HG03066 (cell line): ENCODE measurements around the gene CDKN1C.

Source experiments
- ATAC-seq: cut with Tn5 transposase; IDR thresholded peaks from one replicate; pipeline ENCODE4 v1.9.1; 2021; ENCODE audit warnings: low read depth; ENCODE audit not compliant: unreplicated experiment

CDKN1C gene

DNA sequence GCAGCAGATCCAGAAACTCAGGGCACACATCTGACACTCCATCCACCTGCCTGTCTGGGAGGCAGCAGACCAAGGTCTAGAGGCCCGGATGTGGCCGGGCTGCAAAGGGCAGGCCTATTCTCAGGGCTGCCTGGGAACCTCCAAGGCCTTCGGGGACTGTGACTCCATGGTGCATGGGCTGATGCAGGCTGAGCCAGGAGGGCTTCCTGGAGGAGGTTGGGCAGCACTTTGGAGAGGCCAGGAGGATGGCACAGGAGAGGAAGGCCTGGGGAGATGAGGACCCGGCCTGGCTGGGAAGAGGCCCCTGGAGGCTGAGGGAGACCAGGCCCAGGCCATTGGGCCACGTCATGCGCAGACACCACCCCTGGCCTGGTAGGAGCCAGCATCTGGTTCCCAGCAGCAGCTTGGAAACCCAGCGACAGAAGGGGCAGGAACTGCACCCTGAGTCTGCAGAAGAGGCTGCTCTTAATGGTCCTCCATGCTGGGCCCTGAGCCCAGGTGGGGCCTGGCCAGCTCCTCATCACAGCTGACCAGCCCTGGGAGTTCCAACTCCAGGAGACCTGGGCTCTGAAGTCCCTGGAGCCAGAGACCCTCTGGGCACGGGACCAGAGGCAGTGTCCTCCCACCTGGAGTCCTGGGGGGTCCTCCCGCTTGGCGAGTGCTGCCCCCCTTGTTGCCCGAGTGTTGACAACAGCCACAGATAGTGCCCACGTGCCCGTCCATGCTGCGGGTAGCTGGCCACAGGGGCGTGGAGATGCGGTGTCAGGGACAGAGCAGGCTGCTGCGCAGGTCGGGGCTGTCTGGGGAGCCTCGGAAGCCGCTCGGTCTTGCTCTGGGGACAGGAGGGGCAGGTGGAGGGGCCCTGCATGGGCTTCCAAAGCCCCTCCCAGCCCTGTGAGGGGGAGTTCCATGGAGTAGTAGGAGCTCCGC lies 38.1 kb upstream of the CDKN1C start:
- no peak for ATAC-seq

DNA sequence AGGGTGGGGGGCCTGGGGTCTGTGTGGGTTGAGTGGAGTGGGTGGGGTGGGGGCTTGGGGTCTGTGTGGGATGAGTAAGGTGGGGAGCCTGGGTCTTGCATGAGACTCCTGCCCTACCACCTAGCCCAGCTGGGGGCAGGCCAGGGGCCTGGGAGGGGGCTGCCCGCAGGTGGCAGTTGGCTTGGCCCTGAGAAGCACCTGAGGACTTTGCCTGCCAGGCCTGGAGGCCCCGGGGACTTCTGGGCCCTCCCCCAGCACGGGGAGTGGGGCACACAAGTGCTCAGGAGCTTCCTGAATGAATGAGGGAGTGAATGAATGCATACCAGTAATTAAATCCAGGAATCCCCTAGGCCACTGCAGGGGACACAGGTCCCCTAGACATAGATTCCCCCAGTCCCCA lies 37.1 kb upstream of the CDKN1C start:
- ATAC-seq = no peak

DNA sequence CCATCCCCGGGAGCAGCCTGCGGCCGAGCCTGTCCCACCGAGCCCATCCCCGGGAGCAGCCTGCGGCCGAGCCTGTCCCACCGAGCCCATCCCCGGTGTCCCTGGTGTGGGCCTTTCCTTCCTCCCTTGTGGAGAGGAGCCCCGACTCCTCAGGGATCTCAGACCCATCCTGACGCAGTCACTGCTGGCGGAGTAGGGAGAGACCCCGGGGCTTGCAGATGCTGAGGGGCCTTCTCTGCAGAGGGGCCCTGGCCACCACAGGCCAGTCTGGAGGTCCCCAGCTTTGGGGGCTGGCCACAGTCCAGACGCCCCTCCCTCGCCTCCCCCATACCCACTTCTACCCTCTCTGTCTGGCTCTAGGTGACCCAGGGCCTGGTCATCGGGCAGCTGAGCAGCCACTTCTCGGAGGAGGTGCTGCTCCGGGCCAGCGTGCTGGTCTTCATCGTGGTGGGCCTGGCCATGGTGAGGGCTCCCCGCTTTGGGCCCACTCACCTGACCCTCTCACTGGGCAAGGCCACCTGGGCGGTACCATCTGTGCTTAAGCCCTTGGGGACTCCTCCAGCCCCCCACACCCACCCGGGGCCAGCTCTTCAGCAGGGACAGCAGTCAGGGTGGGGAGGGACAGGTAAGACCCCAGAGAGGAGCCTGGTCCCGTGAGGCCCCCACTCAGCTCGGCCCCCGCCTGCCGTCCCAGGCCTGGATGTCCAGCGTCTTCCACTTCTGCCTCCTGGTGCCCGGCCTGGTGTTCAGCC lies 36.3 kb upstream of the CDKN1C start:
- ATAC-seq = no peak

DNA sequence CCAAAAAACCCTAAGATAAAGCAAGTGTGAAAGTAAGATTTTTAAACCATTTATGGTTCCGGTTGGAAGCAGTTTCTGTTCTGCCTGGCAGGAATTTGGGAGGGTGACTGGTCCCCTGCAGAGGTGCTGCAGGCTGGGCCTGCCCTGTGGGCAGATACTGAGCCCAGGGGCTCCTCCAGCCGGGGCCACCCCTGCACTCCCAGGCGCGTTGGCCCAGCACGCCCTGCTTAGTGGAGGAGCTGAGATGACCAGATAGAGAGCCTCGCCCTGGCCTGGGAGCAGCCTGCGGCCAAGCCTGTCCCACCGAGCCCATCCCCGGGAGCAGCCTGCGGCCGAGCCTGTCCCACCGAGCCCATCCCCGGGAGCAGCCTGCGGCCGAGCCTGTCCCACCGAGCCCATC lies 35.7 kb upstream of the CDKN1C start:
- ATAC-seq = no peak

DNA sequence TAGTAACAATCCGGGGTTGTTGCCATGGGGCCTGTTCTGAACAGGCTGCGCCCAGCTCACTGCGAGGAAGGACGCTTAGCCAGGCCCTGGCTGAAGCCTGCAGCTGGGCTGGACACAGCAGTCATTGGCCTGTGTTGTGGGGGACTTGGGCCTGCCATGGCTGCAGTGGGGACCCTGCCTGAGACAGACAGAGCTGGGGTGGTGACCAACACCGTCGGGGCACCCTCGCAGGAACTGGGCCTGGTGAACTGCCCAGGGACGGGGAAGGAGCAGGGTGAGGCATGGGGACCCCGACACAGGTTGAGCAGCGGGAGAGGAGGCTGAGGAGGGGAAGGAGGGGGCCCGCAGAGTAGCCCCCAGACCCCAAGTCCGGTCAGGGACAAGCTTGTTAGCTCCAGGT lies 34.8 kb upstream of the CDKN1C start:
- ATAC-seq = no peak

DNA sequence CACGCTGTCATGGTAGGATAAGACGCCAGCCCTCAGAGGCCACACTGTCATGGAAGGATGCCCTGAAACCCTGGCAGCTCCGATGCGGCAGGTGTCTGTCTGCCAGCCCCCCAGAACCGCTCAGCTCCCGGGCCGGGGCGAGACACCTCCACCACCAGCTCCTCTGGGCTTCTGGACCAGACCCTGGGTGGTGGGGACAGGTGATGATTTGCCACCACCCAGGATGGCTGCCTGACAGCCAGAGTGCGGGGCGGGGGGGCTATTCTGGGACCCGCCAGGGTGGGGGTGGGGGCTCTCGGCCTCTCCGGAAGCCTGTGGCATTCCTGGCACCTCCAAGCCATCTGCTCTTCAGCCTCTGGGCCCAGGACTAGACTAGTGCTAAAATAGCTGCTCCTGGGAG lies 34.3 kb upstream of the CDKN1C start:
- no peak for ATAC-seq

DNA sequence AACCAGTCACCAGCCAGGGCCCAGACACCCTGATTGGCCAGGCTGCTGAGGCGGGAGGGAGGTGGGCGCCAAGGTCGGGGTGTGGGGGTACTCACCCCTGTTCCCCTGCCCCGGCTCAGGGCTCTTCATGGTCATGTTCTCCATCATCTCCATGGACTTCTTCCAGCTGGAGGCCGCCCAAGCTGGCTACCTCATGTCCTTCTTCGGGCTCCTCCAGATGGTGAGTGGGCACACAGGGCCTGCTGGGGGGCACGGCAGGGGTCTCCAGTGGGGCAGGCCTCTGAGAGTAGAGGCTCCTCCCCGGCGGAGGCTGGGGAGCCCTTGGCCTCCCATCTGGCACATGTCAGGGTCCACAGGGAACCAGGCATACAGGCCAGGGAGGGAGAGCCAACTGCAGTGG lies 33.6 kb upstream of the CDKN1C start:
- no peak for ATAC-seq

DNA sequence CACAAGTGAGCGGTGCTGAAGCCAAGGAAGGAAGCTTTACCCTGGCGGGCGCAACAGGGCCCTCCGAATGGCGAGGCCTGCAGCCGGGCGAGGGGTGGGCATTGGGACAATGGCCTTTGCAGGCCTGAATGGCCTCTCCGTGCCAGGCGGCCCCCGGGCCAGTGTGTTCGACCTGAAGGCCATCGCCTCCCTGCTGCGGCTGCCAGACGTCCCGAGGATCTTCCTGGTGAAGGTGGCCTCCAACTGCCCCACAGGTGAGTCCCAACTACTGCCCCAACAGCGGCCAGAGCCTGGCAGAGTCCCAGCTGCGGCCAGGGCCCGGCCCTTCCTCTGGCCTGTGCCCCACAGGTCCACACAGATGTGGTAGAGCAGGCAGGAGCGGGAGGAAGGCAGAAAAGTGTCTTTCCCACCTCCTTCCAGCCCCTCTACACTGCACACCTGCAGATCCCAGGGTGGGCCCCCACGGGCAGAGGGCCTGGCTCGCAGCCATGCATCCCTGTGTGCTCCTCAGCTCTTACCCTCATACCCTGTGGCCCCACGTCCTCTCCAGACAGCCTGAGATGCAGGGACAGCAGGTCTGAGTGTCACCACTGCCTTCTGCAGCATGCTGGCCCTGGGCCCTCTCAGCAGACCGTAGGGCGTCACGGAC lies 32.4 kb upstream of the CDKN1C start:
- no peak for ATAC-seq

DNA sequence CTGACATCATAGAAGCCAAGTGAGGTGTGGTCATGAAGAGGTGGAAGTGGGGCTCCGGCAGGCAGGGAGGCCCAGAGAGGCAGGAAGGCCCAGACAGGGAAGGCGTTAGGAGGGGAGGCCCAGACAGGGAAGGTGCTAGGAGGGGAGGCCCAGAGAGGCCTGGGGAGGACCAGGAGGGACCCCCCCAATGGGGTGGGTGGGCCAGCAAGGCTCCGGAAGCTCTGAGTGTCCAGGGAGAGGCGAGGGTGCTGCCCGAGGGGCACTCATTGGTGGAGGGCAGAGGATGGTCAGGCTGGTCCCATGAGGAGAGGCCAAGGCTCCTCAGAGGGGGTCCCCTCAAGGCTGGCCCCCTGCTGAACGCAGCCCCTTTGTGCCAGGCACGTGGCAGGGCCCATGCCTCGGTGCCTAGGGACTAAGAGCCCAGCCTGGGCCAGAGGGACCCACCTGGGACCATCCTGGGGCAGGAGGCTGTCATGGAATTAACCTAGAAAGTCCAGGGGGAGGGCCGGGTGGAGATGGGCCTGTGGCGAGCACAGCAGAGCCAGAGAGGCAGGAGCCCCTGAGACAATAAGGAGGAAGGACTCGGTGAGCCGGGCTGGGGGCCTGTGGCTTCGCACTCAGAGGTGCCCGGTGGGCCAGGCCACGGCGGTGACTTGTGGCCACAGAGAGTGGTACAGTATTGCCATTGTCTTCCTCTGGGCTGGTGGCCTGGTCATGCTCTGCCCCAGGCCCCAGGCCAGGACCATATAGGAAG lies 31.5 kb upstream of the CDKN1C start:
- ATAC-seq = no peak

DNA sequence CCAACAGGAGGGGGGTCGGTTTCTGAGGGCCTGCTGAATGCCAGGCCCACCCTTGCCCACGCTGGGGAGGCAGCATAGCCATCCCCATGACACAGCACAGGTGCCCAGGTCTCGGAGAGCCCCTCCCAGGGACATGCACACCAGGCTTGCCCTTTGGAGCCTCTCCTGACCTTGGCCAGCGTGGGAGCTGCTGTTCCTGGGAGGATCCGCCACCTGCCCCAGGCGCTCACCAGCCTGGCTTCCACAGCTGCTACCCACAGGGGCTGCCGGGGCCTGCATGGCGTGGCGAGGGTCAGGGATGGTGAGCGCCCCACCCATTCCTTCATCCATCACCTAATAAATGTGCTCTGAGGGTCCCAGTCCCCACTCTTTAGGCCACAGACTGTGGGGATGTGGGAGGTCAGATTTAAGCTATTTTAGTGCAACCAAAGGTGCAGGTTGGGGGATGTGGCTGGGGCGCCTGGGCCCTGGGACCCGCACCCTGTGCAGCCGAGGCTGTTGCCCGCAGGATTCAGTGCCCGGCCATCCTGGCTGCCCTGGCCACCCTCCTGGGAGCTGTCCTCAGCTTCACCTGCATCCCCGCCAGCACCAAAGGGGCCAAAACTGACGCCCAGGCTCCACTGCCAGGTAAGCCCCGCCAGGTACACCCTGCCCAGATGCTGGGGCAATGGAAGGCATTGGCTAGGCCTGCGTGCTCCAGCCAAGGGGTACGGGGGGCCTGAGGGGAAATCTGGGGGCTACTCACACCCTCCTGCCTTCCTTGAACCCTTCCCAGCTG lies 30.7 kb upstream of the CDKN1C start:
- ATAC-seq = no peak

DNA sequence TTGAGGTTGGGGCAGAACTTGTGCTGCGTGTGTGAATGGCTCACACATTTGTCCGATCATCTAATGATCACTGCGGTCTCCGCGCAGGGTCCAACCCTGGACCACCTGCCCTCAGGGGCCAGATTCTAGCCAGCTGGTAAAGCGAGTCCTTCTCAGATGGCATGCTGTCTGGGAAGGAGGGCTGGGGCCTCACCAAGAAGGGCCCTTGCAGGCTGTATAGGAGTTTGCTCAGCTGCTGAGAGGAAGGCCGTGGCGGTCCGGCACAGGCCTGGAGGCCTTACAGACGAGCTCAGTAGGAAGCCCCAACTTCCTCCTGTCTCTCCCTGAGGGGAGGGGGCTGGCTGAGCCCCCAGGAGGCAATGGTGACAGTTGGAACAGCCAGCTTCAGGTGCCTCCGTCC lies 29.9 kb upstream of the CDKN1C start:
- ATAC-seq = no peak

DNA sequence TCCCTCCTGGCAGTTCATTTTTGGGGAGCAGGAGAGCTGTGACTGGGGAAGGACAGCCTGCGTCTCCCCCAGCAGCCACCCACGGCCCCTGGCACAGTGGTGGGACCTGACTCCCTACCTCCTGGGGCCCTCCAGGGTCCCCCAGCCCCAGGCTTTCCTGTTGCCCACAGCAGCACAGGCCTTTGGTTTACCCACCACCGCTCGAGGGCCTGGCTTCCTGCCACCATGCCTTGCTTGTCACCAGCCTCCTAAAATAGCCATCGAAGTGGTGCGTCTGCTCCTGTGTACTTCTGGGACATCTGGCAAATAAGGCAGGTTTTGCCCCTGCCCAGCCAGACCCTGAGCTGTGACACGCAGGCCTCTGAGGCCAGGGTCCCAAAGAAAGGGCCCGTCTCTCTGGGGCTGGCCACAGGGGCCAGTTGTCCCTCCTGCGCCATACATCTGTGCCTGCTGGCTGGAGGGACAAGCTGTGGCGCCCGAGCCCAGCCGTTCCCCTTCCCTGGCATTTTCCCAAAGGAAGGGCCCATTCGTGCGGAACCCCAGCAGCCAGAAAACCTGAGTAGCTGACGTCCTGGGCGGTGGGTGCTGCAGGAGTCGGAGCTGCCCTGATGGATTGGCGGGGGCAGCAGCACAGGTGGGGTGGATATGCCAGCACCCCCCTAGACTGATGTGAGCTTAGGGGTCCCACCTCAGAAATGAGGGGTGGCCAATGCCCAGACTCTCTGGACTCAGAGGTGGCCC lies 29.1 kb upstream of the CDKN1C start:
- no peak for ATAC-seq

DNA sequence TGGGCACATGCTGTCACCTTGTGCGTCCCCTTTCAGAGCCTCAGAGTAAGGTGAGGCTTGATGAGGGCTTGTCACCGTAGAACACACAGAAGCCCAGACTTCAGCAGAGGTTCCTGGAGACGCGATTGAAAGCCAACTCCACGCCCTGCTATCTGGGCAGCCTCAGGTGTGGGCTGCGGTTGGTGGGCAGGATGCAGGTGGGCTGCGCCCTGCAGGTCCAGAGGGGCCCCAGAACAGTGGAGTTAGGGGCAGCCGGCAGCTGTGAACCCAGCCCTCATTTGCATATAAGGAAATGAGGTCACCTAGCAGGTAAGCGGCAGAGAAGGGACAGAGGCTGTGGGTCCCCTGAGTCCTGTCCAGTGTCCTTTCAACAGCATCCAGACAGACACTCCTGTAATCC lies 28.2 kb upstream of the CDKN1C start:
- ATAC-seq = no peak

DNA sequence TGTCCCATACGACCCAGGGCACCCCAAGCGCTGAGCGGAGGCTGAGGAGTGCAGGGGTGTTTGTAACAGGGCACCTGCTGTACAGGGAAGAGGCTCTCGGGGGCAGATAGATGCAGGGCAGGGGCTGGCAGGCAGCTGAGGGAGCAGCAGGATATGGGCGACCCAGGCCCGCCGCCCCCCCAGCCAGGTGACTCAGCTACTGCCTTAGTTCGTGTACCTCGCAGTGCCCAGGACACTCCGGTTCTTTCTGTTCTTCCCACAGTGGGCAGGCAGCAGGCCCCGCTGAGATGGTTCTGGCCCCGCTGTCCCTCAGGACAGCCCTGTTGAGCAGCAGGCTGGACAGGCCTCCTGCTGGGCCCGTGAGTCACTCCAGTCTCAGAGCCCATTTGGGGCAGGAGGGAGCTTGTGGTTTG lies 27.4 kb upstream of the CDKN1C start:
- ATAC-seq = no peak

DNA sequence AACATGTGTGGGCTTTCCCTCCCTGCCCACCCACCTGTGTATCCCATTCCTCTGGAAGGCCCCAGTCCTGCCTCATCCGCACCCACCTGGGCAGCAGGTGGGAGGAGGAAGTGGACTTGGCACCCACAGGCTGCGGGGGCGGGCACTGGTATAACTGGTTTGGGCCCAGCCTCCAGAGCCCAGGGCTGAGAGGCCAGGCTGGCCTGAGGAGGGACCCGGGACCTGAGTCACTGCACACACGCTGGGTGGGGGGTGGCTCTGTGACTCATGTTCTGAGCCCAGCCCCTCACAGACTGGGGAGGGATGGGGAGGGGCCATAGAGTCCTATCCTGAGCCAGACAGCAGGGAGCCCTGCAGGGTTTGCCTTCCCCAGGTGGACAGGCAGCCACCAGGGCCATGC lies 26.9 kb upstream of the CDKN1C start:
- ATAC-seq = no peak

DNA sequence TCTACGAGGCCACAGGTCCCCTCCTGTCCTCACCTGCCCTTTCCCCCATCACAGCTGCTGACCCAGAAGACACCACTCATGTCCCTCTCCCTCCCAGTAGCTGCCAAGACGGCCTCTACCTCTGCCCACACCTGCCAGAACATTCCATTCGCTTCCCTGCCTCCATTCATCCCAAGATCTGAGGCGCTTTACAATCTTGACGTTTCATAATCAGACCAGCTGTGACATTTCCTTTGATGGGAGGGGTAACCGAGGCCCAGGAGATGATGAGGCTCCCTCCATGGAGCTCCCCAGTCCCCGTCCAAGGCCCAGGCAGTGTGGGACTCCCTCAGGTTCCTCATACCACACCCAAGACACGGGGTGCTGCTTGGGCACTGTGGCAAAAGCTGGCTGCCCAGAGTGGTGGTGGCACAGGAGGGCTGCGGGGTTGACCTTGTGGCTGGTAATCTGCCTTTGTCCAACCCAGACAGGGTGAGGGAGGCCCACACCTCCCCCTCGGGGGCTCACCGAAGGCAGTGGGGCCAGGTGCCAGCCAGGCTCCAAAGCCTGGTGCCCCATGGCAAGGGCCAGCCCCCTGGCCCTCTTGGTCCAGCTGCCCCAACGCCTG lies 26.3 kb upstream of the CDKN1C start:
- ATAC-seq = no peak

DNA sequence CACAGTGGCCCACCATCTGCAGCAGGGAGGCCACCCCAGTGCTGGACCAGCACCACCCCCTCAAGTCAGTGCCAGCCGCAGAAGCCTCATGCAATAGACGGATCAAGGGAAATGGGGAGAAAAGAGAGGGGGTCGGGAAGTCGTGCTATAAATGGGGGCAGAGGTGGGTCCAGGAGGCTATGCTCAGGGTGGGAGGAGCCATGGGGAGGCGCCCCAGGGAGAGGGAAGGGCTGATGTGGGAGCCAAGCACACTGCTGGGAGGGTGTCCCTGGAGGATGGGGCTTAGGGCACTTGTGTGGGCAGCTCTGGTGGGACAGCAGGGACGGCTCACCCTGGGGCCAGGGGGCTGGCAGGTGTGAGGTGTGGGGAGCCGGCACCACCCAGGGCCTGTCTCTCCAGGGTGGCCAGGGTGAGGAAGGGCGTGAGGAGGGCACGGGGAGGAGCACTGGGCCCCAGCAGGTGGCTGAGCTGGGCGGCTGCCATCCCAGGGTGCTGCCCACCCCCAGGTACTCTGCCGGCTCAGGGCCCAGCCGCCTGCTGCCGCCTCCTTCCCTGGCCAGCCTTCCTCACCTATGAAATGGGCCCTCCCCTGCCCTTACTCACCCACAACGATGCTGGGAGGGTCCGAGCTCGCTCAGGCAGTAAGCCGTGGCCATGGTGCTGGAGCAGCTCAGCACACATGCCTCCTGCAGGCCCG lies 25.7 kb upstream of the CDKN1C start:
- ATAC-seq = no peak

DNA sequence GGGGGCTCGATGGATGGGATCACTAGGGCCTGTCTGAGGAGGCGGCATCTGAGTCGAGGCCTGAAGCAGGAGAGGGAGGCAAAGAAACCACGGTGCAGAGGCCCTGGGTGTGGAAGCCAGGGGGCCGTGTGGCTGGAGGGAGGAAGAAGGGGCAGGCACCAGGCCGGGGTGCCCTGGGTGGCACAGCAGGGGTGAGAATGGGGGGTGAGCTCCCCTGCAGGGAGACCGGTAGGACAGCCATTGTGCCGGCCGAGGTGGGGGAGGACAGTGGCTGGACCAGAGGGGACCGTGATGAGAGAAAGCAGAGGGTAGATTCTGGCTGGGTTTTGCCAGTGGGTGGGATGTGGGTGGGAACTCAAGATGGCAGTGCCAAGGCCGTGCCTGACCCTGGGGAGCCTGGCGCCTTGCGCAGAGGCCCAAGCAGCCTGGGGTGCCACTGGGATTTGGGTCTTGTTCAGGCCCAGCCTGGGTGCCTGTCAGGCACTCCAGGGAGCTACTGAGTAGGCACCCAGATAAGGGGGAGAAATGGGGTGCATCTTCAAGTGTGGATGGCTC lies 24.9 kb upstream of the CDKN1C start:
- ATAC-seq = no peak
